AG09309 (cell line): ENCODE measurements around the gene PAN2.
"Not testable (repeated sequence)": the region's sequence is repeated elsewhere in the genome, so short reads cannot be mapped to it uniquely, and the experiment has no call there.

Experiments
- DNase-seq: peaks from one replicate; pipeline ENCODE4 v3.0.0-alpha.2; 2010; ENCODE audit warnings: low read depth
- H3K4me3 ChIP-seq: 2 replicates; pipeline ENCODE4 v1.5.1; 2011; ENCODE audit warnings: mild to moderate bottlenecking, low read depth, low read length, moderate library complexity; ENCODE audit not compliant: control insufficient read depth
- CTCF ChIP-seq: IDR thresholded peaks from 2 replicates; pipeline ENCODE4 v1.5.1; 2011; ENCODE audit warnings: mild to moderate bottlenecking, low read depth, low read length, inconsistent platforms; ENCODE audit not compliant: insufficient read depth, control insufficient read depth; ENCODE audit errors: missing control alignments

PAN2 gene

DNA sequence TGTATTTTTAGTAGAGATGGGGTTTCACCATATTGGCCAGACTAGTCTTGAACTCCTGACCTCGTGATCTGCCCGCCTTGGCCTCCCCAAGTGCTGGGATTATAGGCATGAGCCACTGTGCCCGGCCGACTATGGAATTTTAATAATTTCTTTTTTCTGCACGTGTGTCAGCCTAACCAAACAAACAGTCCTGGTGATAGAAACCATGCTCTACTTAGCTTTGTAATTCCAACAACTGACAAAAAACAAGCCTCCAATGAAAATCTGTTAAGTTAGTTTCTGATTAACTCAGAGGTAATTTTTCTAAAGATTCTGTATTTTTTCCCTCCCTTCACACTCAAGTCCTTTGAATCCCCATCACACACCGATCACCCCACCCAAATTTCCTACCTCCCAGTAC lies 51.8 kb downstream of the PAN2 start:
- no peak overlapping the region for H3K4me3 ChIP-seq
- TF ChIP-seq CTCF = no peak
- DNase-seq = no peak

DNA sequence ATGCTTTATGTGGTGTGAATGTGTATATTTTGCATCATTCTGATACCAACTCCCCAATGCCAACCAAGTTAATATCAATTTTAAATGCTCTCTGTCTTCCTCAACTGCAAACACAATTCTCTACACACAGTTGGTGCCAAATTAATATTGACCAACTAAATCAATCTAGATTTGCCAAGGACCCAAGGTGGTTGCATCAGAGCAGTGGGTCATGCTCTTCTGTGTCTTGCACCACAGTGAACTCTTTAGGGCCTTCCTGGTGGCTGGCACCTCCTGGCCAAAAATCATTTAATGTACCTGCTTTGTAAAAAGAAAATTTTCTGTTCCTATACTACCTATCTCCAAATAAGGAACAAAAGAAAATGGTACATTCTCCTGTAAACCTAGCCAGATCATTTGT lies 53.0 kb downstream of the PAN2 start:
- DNase-seq = no peak
- no peak for TF ChIP-seq CTCF
- no peak overlapping the region for H3K4me3 ChIP-seq

- no peak for TF ChIP-seq CTCF
- no peak for DNase-seq
- H3K4me3 ChIP-seq = no peak overlapping the region
Measured at GRCh38 chr12:56278905-56279304, 54.9 kb downstream of the PAN2 start.

GRCh38 chr12:56274299-56274698 lies 59.5 kb downstream of the PAN2 start:
- TF ChIP-seq CTCF = no peak
- H3K4me3 ChIP-seq = no peak overlapping the region
- no peak for DNase-seq

GRCh38 chr12:56272468-56272867 lies 61.3 kb downstream of the PAN2 start:
- not testable (repeated sequence) for DNase-seq, H3K4me3 ChIP-seq

DNA sequence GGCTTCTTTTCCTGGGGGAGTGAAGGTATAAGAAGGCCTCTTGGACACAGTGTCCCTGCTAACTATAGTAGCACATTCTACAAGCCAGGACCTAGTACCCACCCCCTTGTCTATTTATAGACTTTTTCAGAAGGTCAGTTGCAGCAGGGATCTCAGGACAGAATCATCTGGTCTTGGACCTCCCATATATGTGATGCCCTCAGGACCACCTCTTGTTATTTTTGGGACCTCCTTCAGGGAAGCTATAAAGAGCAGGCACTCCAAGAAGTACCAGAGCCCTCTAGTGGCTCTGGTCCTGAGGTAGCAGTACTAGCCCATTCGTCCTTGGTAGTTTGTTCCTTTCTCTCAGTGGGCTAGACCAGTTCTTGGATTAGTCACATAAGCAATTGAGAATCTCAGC lies 62.8 kb downstream of the PAN2 start:
- DNase-seq = no peak
- no peak overlapping the region for H3K4me3 ChIP-seq
- TF ChIP-seq CTCF = peak; percentile 58

DNA sequence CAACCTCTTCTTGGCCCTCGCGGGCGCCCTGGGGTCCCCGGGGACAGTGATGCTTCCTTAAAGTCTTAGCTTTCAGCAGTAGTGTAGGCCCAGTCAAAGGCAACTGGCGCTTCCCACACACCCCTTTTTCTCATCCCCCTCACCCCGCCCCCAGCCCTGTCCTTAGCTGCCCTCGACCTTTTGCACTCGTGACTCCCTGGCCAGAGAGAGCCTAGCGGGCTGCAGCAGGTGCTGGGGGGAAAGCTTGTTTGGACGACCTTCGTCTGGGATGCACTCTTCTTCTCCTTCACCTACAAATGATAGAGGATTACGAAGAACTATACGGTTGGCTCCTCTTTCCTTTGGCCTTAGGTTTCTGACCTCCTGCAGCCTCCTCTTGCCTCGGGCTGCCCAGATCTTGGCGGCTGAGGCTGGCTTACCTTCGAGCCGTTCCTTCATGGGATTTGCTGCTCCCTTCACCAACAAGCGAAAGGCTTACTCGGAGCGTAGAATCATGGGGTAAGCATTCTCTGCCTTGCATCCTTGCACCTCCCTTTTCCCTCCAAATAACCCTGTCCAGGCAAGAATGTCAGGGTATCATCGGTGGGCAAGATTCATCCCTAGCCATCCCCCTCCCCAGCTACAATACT lies 66.2 kb downstream of the PAN2 start:
- no peak for DNase-seq
- peak overlapping the region; percentile 74 for H3K4me3 ChIP-seq
- no peak for TF ChIP-seq CTCF
